ENCODE results near the gene JAK1. TPM values are rescaled to one million over a fixed set of nuclear protein-coding genes. Genes with fewer than 3 reads are reported as not detected.

JAK1 gene
- total and polyA plus RNA-seq, 7 donors: 33.7 to 137 (median 101) TPM

DNA sequence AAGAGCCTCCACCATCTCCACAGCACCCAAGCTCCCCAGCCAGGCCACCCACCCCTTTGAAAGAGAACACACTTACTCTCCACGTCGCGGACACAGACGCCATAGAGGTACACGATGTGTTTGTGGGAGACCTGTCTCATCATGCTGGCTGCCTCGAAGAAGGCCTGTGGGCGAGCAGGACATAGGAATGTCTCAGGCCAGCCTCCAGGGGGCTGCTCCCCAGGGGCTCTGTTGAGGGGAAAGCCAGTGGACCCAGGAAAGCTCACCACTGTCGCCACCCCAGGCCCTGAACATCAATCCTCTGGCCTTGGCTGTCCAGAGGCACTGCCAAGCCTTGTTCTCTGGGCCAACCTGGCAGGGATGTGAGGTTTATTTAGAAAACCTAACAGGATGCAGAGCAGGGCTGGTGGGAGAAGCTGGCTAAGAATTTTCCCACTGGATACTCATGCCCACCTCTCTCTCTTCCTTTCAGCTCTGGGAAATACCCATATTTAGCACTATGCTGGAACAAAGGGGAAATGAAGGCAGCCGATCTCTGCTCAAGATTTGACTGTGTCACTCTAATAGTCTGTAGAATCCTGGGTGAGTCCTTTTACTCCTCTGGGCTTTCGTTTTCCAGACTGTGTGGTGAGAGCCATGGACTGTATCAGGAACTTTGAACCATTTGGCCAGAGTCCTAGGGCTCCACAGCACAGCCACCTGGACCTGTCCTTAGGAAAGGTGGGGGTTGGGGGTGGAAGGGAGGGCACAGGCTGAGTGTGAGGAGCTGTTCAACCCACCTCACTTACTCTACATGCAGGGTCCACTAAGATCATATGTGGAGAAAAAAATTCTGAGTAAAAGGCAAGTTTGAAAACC is 119.5 kb downstream of the JAK1 start:
- intact Hi-C loops (cut with DNase I): no loop called here
- ATAC-seq (no peak), DNase-seq (no peak)
- TF ChIP-seq, protein P1, sequence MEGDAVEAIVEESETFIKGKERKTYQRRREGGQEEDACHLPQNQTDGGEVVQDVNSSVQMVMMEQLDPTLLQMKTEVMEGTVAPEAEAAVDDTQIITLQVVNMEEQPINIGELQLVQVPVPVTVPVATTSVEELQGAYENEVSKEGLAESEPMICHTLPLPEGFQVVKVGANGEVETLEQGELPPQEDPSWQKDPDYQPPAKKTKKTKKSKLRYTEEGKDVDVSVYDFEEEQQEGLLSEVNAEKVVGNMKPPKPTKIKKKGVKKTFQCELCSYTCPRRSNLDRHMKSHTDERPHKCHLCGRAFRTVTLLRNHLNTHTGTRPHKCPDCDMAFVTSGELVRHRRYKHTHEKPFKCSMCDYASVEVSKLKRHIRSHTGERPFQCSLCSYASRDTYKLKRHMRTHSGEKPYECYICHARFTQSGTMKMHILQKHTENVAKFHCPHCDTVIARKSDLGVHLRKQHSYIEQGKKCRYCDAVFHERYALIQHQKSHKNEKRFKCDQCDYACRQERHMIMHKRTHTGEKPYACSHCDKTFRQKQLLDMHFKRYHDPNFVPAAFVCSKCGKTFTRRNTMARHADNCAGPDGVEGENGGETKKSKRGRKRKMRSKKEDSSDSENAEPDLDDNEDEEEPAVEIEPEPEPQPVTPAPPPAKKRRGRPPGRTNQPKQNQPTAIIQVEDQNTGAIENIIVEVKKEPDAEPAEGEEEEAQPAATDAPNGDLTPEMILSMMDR (IDR thresholded peaks at IDR 0.05): no peak
- H3K4me3 ChIP-seq: no peak overlapping the region
- H3K27ac ChIP-seq: no peak overlapping the region
- H3K9me3 ChIP-seq: no peaks in the 10 kb centered on the region
- H3K27me3 ChIP-seq (ENCODE audit: insufficient read depth in 3 of 3, low read length in 2 of 3): no peaks in the 10 kb centered on the region
- WGBS, 3 donors: 82 to 91% (median 87%) methylated on average over 10 of the region's 10 CpGs
- no peaks in the 10 kb centered on the region for H3K4me1 ChIP-seq
- H3K36me3 ChIP-seq (ENCODE audit: insufficient read depth in 1 of 2, low read depth in 1 of 2): peaks cover 3 to 97% of the 10 kb centered on the region in 2 donors

DNA sequence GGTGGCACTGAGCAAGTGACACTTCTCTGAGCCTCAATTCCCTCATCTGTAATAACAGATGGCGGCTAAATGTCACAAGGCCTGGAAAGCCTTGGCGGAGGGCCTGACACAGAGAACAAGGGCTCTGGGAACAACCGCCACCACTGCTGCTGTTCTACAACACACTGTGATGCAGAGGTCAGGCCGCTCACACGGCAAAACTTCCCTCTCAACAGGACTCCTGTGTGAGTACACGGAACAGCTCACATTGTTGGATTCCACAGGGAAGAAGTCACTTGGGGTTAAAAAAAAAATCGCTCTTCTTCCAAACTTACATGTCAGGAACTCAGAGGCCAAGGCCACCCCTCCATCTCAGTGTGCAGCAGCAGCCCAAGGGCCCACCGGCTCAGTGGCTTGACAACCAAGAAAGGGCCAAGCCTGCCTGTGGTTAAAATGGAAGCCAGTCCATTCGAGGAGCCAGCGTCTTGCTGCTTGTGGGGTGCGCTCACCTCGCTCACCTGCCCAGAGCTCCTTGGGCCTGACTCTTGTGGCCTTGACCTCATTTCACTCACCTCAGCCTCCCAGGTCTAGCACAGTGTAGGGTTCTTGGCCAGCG is 120.4 kb downstream of the JAK1 start:
- Histone ChIP-seq H3K27ac (no peak overlapping the region), H3K27me3 (ENCODE audit: insufficient read depth in 3 of 3, low read length in 2 of 3) (no peaks in the 10 kb centered on the region), H3K4me3 (no peak overlapping the region), H3K4me1 (peaks cover 4% of the 10 kb centered on the region), H3K36me3 (ENCODE audit: insufficient read depth in 1 of 2, low read depth in 1 of 2) (peaks cover 3 to 98% of the 10 kb centered on the region in 2 donors), H3K9me3 (no peaks in the 10 kb centered on the region)
- DNase-seq (no peak), ATAC-seq (no peak)
- TF ChIP-seq, protein P1 (IDR thresholded peaks at IDR 0.05): no peak
- 82 to 91% (median 90%) methylated on average over 13 of the region's 13 CpGs for WGBS, 3 donors
- intact Hi-C loops (cut with DNase I): no loop called here

DNA sequence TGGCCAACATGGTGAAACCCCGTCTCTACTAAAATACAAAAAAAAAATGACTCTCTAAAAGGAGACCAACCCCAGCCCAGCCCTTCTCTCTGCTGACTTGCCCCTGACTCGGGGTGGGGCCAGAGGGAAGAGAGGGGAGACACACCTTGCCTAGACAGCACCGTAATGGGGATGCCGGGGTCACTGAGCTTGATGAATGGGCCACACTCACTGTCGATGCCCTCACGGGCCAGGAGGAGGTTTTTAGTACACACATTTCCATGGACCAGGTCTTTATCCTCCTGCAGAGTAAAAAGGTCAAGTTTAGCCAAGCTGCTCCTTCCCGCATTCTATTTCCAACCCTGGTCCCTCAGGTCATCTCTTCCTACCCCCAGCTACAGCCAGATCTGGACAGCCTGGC is 121.7 kb downstream of the JAK1 start:
- ATAC-seq: no peak
- no peak for DNase-seq
- Histone ChIP-seq H3K27me3 (ENCODE audit: insufficient read depth in 3 of 3, low read length in 2 of 3) (no peaks in the 10 kb centered on the region), H3K4me1 (peaks cover 14% of the 10 kb centered on the region), H3K9me3 (no peaks in the 10 kb centered on the region), H3K4me3 (no peak overlapping the region), H3K36me3 (ENCODE audit: insufficient read depth in 1 of 2, low read depth in 1 of 2) (peaks cover 3 to 91% of the 10 kb centered on the region in 2 donors), H3K27ac (no peak overlapping the region)
- intact Hi-C loops (cut with DNase I): loop anchor here in 1 of 2 donors (5.0 kb wide), 1 partner anchor 123 kb away; the partner anchor contains the start of gene JAK1
- TF ChIP-seq, protein P1 (IDR thresholded peaks at IDR 0.05): no peak
- 88 to 93% (median 92%) methylated on average over 7 of the region's 7 CpGs for WGBS, 3 donors

DNA sequence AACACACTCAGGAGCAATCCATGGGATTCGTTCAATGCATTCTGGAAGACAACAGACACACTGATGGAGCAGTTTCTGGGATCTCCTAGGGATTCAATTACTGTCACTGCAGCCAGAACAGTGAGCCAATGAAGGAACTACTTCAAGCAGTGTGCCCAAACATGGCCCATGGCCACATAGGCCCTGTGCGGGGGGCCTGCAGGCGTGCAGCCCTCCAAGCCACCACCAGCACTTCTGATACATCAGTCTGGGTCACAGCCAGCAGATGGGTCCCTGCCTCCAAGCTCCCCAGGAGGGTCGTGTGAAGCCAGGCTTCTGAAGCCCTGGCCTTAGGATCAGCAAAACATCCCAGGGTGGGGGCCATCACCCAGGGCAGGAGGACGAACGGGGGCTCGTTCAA is 122.2 kb downstream of the JAK1 start:
- intact Hi-C loops (cut with DNase I): loop anchor here in 1 of 2 donors (5.0 kb wide), 1 partner anchor 123 kb away; the partner anchor contains the start of gene JAK1
- TF ChIP-seq, protein P1 (IDR thresholded peaks at IDR 0.05): no peak
- Histone ChIP-seq H3K4me1 (peaks cover 18% of the 10 kb centered on the region), H3K36me3 (ENCODE audit: insufficient read depth in 1 of 2, low read depth in 1 of 2) (peaks cover 5 to 91% of the 10 kb centered on the region in 2 donors), H3K27ac (no peak overlapping the region), H3K9me3 (no peaks in the 10 kb centered on the region), H3K4me3 (no peak overlapping the region), H3K27me3 (ENCODE audit: insufficient read depth in 3 of 3, low read length in 2 of 3) (no peaks in the 10 kb centered on the region)
- 83 to 88% (median 85%) methylated on average over 5 to 7 of the region's 7 CpGs for WGBS, 3 donors
- DNase-seq: no peak
- ATAC-seq: no peak

All from psoas muscle (tissue), 8 donors.